LNCaP clone FGC (cell line): ENCODE data around the gene COA6.
"Not testable (repeated sequence)": the region's sequence is repeated elsewhere in the genome, so short reads cannot be mapped to it uniquely, and the experiment has no call there.

ENCODE experiments used
- DNase-seq: peaks from one replicate; pipeline ENCODE4 v3.0.0-alpha.2; 2011; ENCODE audit warnings: low read depth
- H3K4me3 ChIP-seq: 2 replicates; pipeline ENCODE4 v1.5.1; 2011; ENCODE audit warnings: mild to moderate bottlenecking, low read depth, low read length, control low read depth
- CTCF ChIP-seq: IDR thresholded peaks from 2 replicates; pipeline ENCODE4 v1.5.1; 2012; ENCODE audit warnings: mild to moderate bottlenecking; ENCODE audit not compliant: control insufficient read depth, insufficient read depth; ENCODE audit errors: extremely low read depth

Gene COA6

DNA sequence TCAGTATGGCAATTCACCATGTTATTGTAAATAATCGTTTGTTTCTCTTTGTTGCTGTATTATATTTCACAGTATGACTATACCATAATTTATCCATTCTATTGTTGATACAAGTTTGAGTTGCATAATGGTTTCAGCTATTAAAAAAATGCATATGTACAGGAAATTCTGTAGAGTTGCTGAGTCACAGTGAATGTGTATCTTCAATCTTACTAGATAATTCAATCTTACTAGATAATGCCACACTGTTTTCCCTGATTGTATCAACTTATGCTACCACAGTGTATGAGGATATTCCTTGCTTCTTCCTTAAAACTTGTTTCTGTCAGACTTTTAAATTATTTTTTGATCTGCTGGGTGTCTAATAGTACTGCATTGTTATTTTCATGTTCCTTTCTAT is 3.5 kb upstream of the COA6 start:
- DNase-seq = no peak
- H3K4me3 ChIP-seq = no peak overlapping the region
- TF ChIP-seq CTCF = no peak

DNA sequence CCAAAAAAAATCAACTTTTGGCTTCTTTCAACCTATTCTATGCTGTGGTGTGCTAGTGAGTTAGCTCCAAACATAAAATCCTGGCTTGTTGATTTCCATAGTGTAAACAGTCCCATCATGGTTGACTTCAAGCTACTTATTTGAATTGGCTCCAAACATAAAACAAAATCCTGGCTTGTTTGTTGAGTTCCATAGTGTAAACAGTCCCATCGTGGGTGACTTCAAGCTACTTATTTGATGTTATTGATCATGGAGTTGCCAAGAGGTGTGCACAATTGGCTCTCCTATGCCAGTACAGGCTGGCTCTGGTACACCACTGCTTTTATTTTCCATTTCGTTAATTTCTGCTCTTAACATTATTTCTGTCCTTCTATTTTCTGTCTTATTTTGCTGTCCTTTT is 1.8 kb upstream of the COA6 start:
- DNase-seq = peak; percentile 92
- H3K4me3 ChIP-seq = no peak overlapping the region
- TF ChIP-seq CTCF = no peak

DNA sequence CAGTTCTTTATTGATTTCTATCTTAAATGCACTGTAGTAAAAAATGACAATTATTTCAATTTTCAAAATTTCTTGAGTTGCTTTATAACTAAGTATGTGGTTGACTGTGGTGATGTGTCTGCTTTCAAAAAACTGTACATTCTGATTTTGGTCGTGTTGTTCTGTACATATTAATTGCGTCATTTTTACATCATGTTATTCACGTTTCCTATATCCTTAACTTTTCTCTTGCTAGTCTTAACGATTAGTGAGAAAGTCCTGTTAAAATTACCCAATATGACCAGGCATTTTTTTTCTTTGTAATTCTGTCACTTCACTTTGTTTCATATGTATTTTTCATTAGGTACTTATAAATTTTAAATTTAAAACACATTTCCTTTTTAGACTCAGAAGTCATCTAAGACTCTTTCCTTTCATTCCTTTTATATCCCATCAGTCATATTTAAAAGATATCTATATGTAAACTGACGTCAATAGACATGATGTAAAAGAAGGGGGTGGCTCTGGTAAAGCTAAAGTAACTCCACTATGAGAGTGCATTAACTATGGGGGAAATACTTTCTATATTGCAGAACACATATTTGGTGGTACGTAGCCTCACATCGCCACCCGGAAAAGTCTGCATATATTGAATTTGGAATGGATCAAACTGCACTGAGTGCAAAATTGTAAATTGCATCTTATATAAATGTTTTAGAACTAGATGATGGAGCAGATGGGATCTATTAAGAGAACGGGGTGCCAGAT is 1.1 kb upstream of the COA6 start:
- DNase-seq = no peak
- peak overlapping the region; percentile 81 for H3K4me3 ChIP-seq
- no peak for TF ChIP-seq CTCF

DNA sequence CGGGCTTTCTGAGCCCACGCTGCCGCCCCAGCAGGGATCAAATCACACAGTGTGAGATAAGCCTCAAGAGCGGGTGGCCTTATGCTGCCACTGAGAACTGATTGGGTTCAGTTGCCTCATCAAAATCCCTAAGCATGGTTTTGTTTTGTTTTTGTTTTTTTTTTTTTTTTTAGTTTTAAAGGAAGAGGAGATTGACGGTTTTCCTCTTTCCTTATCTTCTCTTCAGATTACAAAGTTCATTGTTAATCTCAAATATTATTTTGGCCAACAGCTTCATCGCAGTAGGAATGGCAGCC is 651 bp downstream of the COA6 start:
- DNase-seq = no peak
- TF ChIP-seq CTCF = no peak

GRCh38 chr1:234375672-234376071 is 2.4 kb downstream of the COA6 start:
- H3K4me3 ChIP-seq = no peak overlapping the region
- no peak for DNase-seq
- TF ChIP-seq CTCF = no peak

More for the DNA sequence above, 651 bp downstream of the COA6 start:
- H3K4me3 ChIP-seq = peak overlapping the region; percentile 81

DNA sequence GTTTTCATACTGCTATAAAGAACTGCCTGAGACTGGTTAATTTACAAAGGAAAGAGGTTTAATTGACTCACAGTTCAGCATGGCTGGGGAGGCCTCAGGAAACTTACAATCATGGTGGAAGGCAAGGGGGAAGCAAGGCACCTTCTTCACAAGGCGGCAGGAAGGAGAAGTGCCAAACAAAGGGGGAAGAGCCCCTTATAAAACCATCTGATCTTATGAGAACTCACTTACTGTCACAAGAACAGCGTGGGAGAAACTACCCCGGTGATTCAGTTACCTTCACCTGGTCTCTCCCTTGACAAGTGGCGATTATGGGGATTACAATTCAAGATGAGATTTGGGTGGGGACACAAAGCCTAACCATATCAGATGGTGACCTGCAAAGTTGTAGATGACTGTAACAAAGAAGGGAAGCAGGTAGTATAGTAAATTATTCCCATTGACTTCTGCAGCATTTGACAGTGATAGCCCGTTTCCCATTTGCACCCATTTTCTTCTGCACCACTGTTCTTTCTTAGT is 6.4 kb downstream of the COA6 start:
- not testable (repeated sequence) for H3K4me3 ChIP-seq, DNase-seq

DNA sequence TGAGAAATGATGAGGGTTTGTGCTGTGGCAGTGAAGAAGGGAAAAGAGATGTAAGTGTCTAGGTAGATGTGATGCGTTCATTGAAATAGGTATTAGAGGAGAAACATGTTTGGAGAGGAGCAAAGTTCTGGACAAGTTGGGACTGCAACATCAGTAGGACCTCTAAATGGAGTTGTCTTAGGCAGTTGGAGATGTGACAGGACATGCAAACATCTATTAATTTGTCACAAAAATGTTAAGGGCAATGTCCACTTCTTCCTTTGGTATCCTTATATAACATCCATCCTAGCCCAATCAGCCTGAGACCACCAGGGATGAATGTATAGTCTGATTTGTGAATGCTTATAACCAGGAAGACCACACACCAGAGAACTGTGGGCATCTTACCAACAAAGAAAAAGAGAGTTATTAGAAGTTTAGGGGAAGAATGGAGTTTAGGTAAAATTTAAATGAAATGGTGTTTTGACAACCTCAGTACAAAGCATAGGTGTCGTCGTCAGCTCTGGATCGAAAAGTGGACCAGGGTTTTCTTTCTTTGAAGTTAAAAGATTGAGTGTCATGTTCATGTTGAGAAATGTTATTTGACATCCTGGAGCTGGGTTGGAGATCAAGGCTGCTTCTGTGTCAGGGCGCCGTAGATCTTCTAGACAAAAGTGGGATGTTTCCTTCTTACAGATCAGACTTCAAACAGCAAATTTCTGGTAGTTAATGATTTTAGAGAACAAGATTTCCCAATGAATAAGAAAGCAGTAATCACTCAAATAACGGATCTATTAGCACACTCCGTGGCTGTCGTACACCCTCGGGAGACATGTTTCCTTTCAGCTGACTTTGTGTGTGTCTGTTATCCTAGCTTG is 8.7 kb downstream of the COA6 start:
- no peak for DNase-seq
- TF ChIP-seq CTCF = no peak
- H3K4me3 ChIP-seq = no peak overlapping the region
